ENCODE results near the gene GRID2IP. TPM values are rescaled to one million over a fixed set of nuclear protein-coding genes. Genes with fewer than 3 reads are reported as not detected.

GRID2IP gene
- total and polyA plus RNA-seq, 2 of the 13 experiments (the other 11 are each of a cell fraction or from before 2014, with no cell fraction given): 0.03 TPM; not detected in 1

- TF ChIP-seq AGO1 (IDR thresholded peaks at IDR 0.05; ENCODE audit: low read depth, low read length, poor library complexity, severe bottlenecking) (no peak), ZSCAN29 (CRISPR knock-in tag; conservative IDR thresholded peaks at IDR 0.05) (no peak; the same call in 1 of the 2 replicates), SNAI1 (CRISPR knock-in tag; IDR thresholded peaks at IDR 0.05; ENCODE audit: borderline replicate concordance) (0 out of 2 replicates have a peak, but pooled peaks have one; percentile 23), ZNF710 (CRISPR knock-in tag; IDR thresholded peaks at IDR 0.05; ENCODE audit: borderline replicate concordance) (no peak), ZNF816 (CRISPR knock-in tag; IDR thresholded peaks at IDR 0.05; ENCODE audit: borderline replicate concordance) (0 out of 2 replicates have a peak, but pooled peaks have one; percentile 45), ZNF674 (CRISPR knock-in tag; IDR thresholded peaks at IDR 0.05; ENCODE audit: low read depth) (0 out of 2 replicates have a peak, but pooled peaks have one; percentile 52), ZNF317 (CRISPR knock-in tag; IDR thresholded peaks at IDR 0.05) (peak; percentile 60; the same call in 1 of the 2 replicates), ZBTB46 (CRISPR knock-in tag; IDR thresholded peaks at IDR 0.05; ENCODE audit: borderline replicate concordance) (no peak)
Observed at GRCh38 chr7:6577369-6578113, 26.3 kb upstream of the GRID2IP start, which contains the start of gene ZDHHC4 (continued).
